HEK293 (cell line): ENCODE results near the gene COTL1.
A peak's percentile ranks its signal among the peaks of the same experiment; 100 is the strongest.

Experiments
- CTCF ChIA-PET: fragments of 350-600 bp; formaldehyde crosslinking; extraction: SDS; loops from one replicate; lab custom pipeline; 2021; ENCODE audit warnings: antibody characterized with exemption; lab: Yijun Ruan, JAX
- POLR2A ChIA-PET: fragments of 300-600 bp; formaldehyde crosslinking; extraction: SDS; loops from one replicate; lab custom pipeline; 2020; ENCODE audit warnings: antibody characterized with exemption, inconsistent platforms; lab: Yijun Ruan, JAX
- H3K27ac ChIP-seq: fragments of 200-500 bp; sonication (Bioruptor generic); 2 replicates; pipeline ENCODE4 v1.5.1; 2014; ENCODE audit warnings: low read depth, low read length, control low read depth, inconsistent platforms; ENCODE audit errors: extremely low read depth
- H3K36me3 ChIP-seq, 2 experiments: fragments of 200-500 bp in 1 of 2; sonication (Bioruptor generic) in 1 of 2; 1 replicate in 1 of 2; 2 replicates in 1 of 2; pipeline ENCODE4 v1.5.1; 2014 to 2017; ENCODE audit warnings: inconsistent platforms in 2 of 2, low read length in 2 of 2; ENCODE audit not compliant: control insufficient read depth in 2 of 2, insufficient read depth in 1 of 2
- H3K4me1 ChIP-seq: fragments of 200-500 bp; sonication (Bioruptor generic); 2 replicates; pipeline ENCODE4 v1.5.1; 2014; ENCODE audit warnings: mild to moderate bottlenecking, low read length, inconsistent platforms; ENCODE audit not compliant: control insufficient read depth, insufficient read depth
- H3K4me3 ChIP-seq: 2 replicates; pipeline ENCODE4 v1.5.1; 2011; ENCODE audit warnings: low read depth, mild to moderate bottlenecking, control low read depth, low read length, moderate library complexity
- H3K9me3 ChIP-seq: fragments of 200-500 bp; sonication (Bioruptor generic); 2 replicates; pipeline ENCODE4 v1.5.1; 2014; ENCODE audit warnings: low read depth, low read length, inconsistent platforms; ENCODE audit not compliant: control insufficient read depth, insufficient read depth
- FEZF1 ChIP-seq: fragments of 450-650 bp; formaldehyde crosslinking; IDR thresholded peaks from 2 replicates; pipeline ENCODE4 v1.5.1; 2016; ENCODE audit warnings: missing biosample characterization, missing genetic modification characterization
- GLI4 ChIP-seq: fragments of 450-650 bp; formaldehyde crosslinking; IDR thresholded peaks from 2 replicates; pipeline ENCODE4 v1.5.1; 2016; ENCODE audit warnings: missing biosample characterization, missing genetic modification characterization
- IKZF3 ChIP-seq: fragments of 450-650 bp; IDR thresholded peaks from 2 replicates; pipeline ENCODE4 v1.5.0; 2018; ENCODE audit warnings: missing biosample characterization, mild to moderate bottlenecking, missing genetic modification characterization, moderate library complexity
- YY2 ChIP-seq: fragments of 450-650 bp; formaldehyde crosslinking; IDR thresholded peaks from 2 replicates; pipeline ENCODE4 v1.5.1; 2016; ENCODE audit warnings: missing biosample characterization, missing genetic modification characterization
- ZBTB8A ChIP-seq: fragments of 450-650 bp; formaldehyde crosslinking; IDR thresholded peaks from 2 replicates; pipeline ENCODE4 v1.5.1; 2016; ENCODE audit warnings: missing biosample characterization, missing genetic modification characterization
- ZNF140 ChIP-seq: fragments of 450-650 bp; formaldehyde crosslinking; IDR thresholded peaks from 2 replicates; pipeline ENCODE4 v1.5.1; 2016; ENCODE audit warnings: missing biosample characterization, missing genetic modification characterization
- ZNF2 ChIP-seq: fragments of 450-650 bp; formaldehyde crosslinking; IDR thresholded peaks from 2 replicates; pipeline ENCODE4 v1.5.1; 2016; ENCODE audit warnings: missing biosample characterization, missing genetic modification characterization
- ZNF324 ChIP-seq: fragments of 450-650 bp; formaldehyde crosslinking; IDR thresholded peaks from 2 replicates; pipeline ENCODE4 v1.5.1; 2016; ENCODE audit warnings: missing biosample characterization, missing genetic modification characterization
- ZNF366 ChIP-seq: fragments of 450-650 bp; formaldehyde crosslinking; conservative IDR thresholded peaks from 2 replicates; pipeline ENCODE4 v1.5.1; 2016; ENCODE audit warnings: missing biosample characterization, missing genetic modification characterization
- ZNF404 ChIP-seq: fragments of 450-650 bp; formaldehyde crosslinking; IDR thresholded peaks from 2 replicates; pipeline ENCODE4 v1.5.1; 2017; ENCODE audit warnings: missing biosample characterization, missing genetic modification characterization
- ZNF560 ChIP-seq: fragments of 450-650 bp; formaldehyde crosslinking; IDR thresholded peaks from 2 replicates; pipeline ENCODE4 v1.5.1; 2017; ENCODE audit warnings: missing biosample characterization, missing genetic modification characterization, borderline replicate concordance
- ZNF596 ChIP-seq: fragments of 450-650 bp; IDR thresholded peaks from 2 replicates; pipeline ENCODE4 v1.5.0; 2018; ENCODE audit warnings: missing biosample characterization, mild to moderate bottlenecking, missing genetic modification characterization, moderate library complexity
- ZNF645 ChIP-seq: fragments of 450-650 bp; formaldehyde crosslinking; IDR thresholded peaks from 2 replicates; pipeline ENCODE4; 2016; ENCODE audit warnings: missing biosample characterization, missing genetic modification characterization
- ZNF664 ChIP-seq: fragments of 450-650 bp; formaldehyde crosslinking; IDR thresholded peaks from 2 replicates; pipeline ENCODE4 v1.5.1; 2016; ENCODE audit warnings: missing biosample characterization, missing genetic modification characterization
- ZNF747 ChIP-seq: fragments of 450-650 bp; formaldehyde crosslinking; IDR thresholded peaks from 2 replicates; pipeline ENCODE4 v1.5.1; 2016; ENCODE audit warnings: missing biosample characterization, missing genetic modification characterization
- ZNF837 ChIP-seq: fragments of 450-650 bp; formaldehyde crosslinking; IDR thresholded peaks from 2 replicates; pipeline ENCODE4 v1.5.1; 2016; ENCODE audit warnings: missing biosample characterization, missing genetic modification characterization
- ZNF843 ChIP-seq: fragments of 450-650 bp; formaldehyde crosslinking; IDR thresholded peaks from 2 replicates; pipeline ENCODE4 v1.5.1; 2016; ENCODE audit warnings: missing biosample characterization, missing genetic modification characterization
- TF ChIP-seq, protein P1 (sequence below): fragments of 450-650 bp; formaldehyde crosslinking; IDR thresholded peaks from 2 replicates; pipeline ENCODE4 v1.5.1; 2016; ENCODE audit warnings: missing biosample characterization, missing genetic modification characterization

COTL1 gene

GRCh38 chr16:84563786-84564420 lies 54.0 kb downstream of the COTL1 start (continued):
- TF ChIP-seq ZBTB8A (tag by site-specific recombination) (no peak), GLI4 (no peak), ZNF560 (tag by site-specific recombination) (no peak)
- TF ChIP-seq, protein P1, sequence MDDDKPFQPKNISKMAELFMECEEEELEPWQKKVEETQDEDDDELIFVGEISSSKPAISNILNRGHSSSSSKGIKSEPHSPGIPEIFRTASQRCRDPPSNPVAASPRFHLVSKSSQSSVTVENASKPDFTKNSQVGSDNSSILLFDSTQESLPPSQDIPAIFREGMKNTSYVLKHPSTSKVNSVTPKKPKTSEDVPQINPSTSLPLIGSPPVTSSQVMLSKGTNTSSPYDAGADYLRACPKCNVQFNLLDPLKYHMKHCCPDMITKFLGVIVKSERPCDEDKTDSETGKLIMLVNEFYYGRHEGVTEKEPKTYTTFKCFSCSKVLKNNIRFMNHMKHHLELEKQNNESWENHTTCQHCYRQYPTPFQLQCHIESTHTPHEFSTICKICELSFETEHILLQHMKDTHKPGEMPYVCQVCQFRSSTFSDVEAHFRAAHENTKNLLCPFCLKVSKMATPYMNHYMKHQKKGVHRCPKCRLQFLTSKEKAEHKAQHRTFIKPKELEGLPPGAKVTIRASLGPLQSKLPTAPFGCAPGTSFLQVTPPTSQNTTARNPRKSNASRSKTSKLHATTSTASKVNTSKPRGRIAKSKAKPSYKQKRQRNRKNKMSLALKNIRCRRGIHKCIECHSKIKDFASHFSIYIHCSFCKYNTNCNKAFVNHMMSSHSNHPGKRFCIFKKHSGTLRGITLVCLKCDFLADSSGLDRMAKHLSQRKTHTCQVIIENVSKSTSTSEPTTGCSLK (tag by site-specific recombination), result no peak

GRCh38 chr16:84563064-84563715 lies 54.7 kb downstream of the COTL1 start:
- Histone ChIP-seq H3K9me3 (no peaks in the 10 kb centered on the region), H3K4me1 (no peaks in the 10 kb centered on the region), H3K36me3 (peaks cover 0 to 12% of the 10 kb centered on the region in 2 experiments; a peak in 1 of 3 replicates), H3K4me3 (no peak overlapping the region), H3K27ac (no peak overlapping the region)
- ChIA-PET POLR2A (no interaction called here), CTCF (interaction anchor here (0.7 kb wide), 2 partner anchors 43 to 52 kb away, joined by 3 read pairs; no protein-coding TSS in a partner anchor)
- no peak for TF ChIP-seq ZNF324 (tag by site-specific recombination)
- TF ChIP-seq ZNF664 (tag by site-specific recombination), result 0 out of 2 replicates have a peak, but pooled peaks have one; percentile 46

- H3K36me3 ChIP-seq, result peaks cover 0 to 12% of the 10 kb centered on the region in 2 experiments; a peak in 1 of 3 replicates
- no peak overlapping the region for H3K27ac ChIP-seq
- CTCF ChIA-PET, result interaction anchor here (0.7 to 0.8 kb wide), 2 partner anchors 33 to 42 kb away, joined by 3 read pairs; no protein-coding TSS in a partner anchor
- no peaks in the 10 kb centered on the region for H3K4me1 ChIP-seq
- TF ChIP-seq ZNF645, result no peak
- no peaks in the 10 kb centered on the region for H3K9me3 ChIP-seq
- H3K4me3 ChIP-seq, result no peak overlapping the region
- POLR2A ChIA-PET, result no interaction called here
Observed at GRCh38 chr16:84562174-84562815, 55.6 kb downstream of the COTL1 start.

GRCh38 chr16:84561291-84561690 lies 56.6 kb downstream of the COTL1 start:
- TF ChIP-seq ZNF366 (tag by site-specific recombination) (no peak), ZNF560 (tag by site-specific recombination) (no peak)
- no peak overlapping the region for H3K27ac ChIP-seq
- no peaks in the 10 kb centered on the region for H3K4me1 ChIP-seq
- no peak overlapping the region for H3K4me3 ChIP-seq
- H3K36me3 ChIP-seq, result peaks cover 0 to 10% of the 10 kb centered on the region in 2 experiments; a peak in 1 of 3 replicates
- POLR2A ChIA-PET, result no interaction called here
- CTCF ChIA-PET, result interaction anchor here (1.2 kb wide), 1 partner anchor 177 kb away, joined by 3 read pairs; no protein-coding TSS in a partner anchor
- no peaks in the 10 kb centered on the region for H3K9me3 ChIP-seq

GRCh38 chr16:84560269-84560668 lies 57.6 kb downstream of the COTL1 start:
- H3K9me3 ChIP-seq, result no peaks in the 10 kb centered on the region
- TF ChIP-seq ZNF2 (no peak), IKZF3 (no peak), ZNF404 (tag by site-specific recombination) (no peak), YY2 (tag by site-specific recombination) (no peak), ZNF837 (tag by site-specific recombination) (no peak), FEZF1 (tag by site-specific recombination) (no peak), ZNF596 (tag by site-specific recombination) (no peak), ZNF747 (tag by site-specific recombination) (no peak), ZNF843 (no peak), ZNF140 (tag by site-specific recombination) (no peak)
- ChIA-PET CTCF (interaction anchor here (1.1 to 1.2 kb wide), 2 partner anchors 49 to 178 kb away, joined by 3 to 5 read pairs; no protein-coding TSS in a partner anchor), POLR2A (no interaction called here)
- H3K36me3 ChIP-seq, result peaks cover 0 to 3% of the 10 kb centered on the region in 2 experiments; a peak in 1 of 3 replicates
- H3K4me3 ChIP-seq, result no peak overlapping the region
- H3K4me1 ChIP-seq, result no peaks in the 10 kb centered on the region
- H3K27ac ChIP-seq, result no peak overlapping the region
